VCaP (cell line): ENCODE results near the gene TFE3.
A peak's percentile ranks its signal among the peaks of the same experiment; 100 is the strongest.

Experiments
- H3K27ac ChIP-seq: fragments of 450-650 bp; 2 replicates; pipeline ENCODE4 v1.5.1; 2017
- CTCF ChIP-seq: fragments of 450-650 bp; conservative IDR thresholded peaks from 2 replicates; pipeline ENCODE4 v1.5.1; 2017; ENCODE audit warnings: mild to moderate bottlenecking, moderate library complexity

TFE3 gene

GRCh38 chrX:49059681-49060085 lies 16.5 kb upstream of the TFE3 start:
- peak overlapping the region; percentile 59 for H3K27ac ChIP-seq
- TF ChIP-seq CTCF, result no peak

GRCh38 chrX:49059201-49059600 lies 16.0 kb upstream of the TFE3 start:
- TF ChIP-seq CTCF, result no peak
- peak overlapping the region; percentile 59 for H3K27ac ChIP-seq

- no peak for TF ChIP-seq CTCF
- H3K27ac ChIP-seq, result peak within 1 kb of the TSS; percentile 59
Observed at GRCh38 chrX:49058794-49059193, 15.6 kb upstream of the TFE3 start, which contains the start of gene CCDC120. Gene CCDC120 (plus strand): TSS chrX:49058999. CDS start chrX:49062042, 3,043 bp downstream.

GRCh38 chrX:49054073-49054762 lies 11.1 kb upstream of the TFE3 start:
- no peak for TF ChIP-seq CTCF
- no peak overlapping the region; the same call in 1 of the 2 replicates for H3K27ac ChIP-seq

- H3K27ac ChIP-seq, result peak overlapping the region; percentile 41; the same call in 1 of the 2 replicates
- TF ChIP-seq CTCF, result no peak
Observed at GRCh38 chrX:49053223-49054072, 10.3 kb upstream of the TFE3 start.

- peak overlapping the region; percentile 24; the same call in 1 of the 2 replicates for H3K27ac ChIP-seq
- TF ChIP-seq CTCF, result peak; percentile 21; the same call in 1 of the 2 replicates
Observed at GRCh38 chrX:49043987-49044281, 777 bp upstream of the TFE3 start.

- peak overlapping the region; percentile 61; the same call in 1 of the 2 replicates for H3K27ac ChIP-seq
Observed at GRCh38 chrX:49042581-49043219, 457 bp downstream of the TFE3 start.

More at GRCh38 chrX:49042581-49043219, 457 bp downstream of the TFE3 start:
- TF ChIP-seq CTCF, result no peak
